HEK293 (cell line): ENCODE data around the gene DBF4B.
A peak's percentile ranks its signal among the peaks of the same experiment; 100 is the strongest.

Source experiments
- CTCF ChIA-PET: fragments of 350-600 bp; formaldehyde crosslinking; extraction: SDS; loops from one replicate; lab custom pipeline; 2021; ENCODE audit warnings: antibody characterized with exemption; lab: Yijun Ruan, JAX
- POLR2A ChIA-PET: fragments of 300-600 bp; formaldehyde crosslinking; extraction: SDS; loops from one replicate; lab custom pipeline; 2020; ENCODE audit warnings: antibody characterized with exemption, inconsistent platforms; lab: Yijun Ruan, JAX
- H3K27ac ChIP-seq: fragments of 200-500 bp; sonication (Bioruptor generic); 2 replicates; pipeline ENCODE4 v1.5.1; 2014; ENCODE audit warnings: low read depth, low read length, control low read depth, inconsistent platforms; ENCODE audit errors: extremely low read depth
- H3K36me3 ChIP-seq, 2 experiments: fragments of 200-500 bp in 1 of 2; sonication (Bioruptor generic) in 1 of 2; 1 replicate in 1 of 2; 2 replicates in 1 of 2; pipeline ENCODE4 v1.5.1; 2014 to 2017; ENCODE audit warnings: inconsistent platforms in 2 of 2, low read length in 2 of 2; ENCODE audit not compliant: control insufficient read depth in 2 of 2, insufficient read depth in 1 of 2
- H3K4me1 ChIP-seq: fragments of 200-500 bp; sonication (Bioruptor generic); 2 replicates; pipeline ENCODE4 v1.5.1; 2014; ENCODE audit warnings: mild to moderate bottlenecking, low read length, inconsistent platforms; ENCODE audit not compliant: control insufficient read depth, insufficient read depth
- H3K4me3 ChIP-seq: 2 replicates; pipeline ENCODE4 v1.5.1; 2011; ENCODE audit warnings: low read depth, mild to moderate bottlenecking, control low read depth, low read length, moderate library complexity
- H3K9me3 ChIP-seq: fragments of 200-500 bp; sonication (Bioruptor generic); 2 replicates; pipeline ENCODE4 v1.5.1; 2014; ENCODE audit warnings: low read depth, low read length, inconsistent platforms; ENCODE audit not compliant: control insufficient read depth, insufficient read depth
- GLI2 ChIP-seq: fragments of 450-650 bp; formaldehyde crosslinking; IDR thresholded peaks from 2 replicates; pipeline ENCODE4; 2017; ENCODE audit warnings: missing biosample characterization, missing genetic modification characterization, low read depth, borderline replicate concordance
- GLIS2 ChIP-seq: fragments of 450-650 bp; formaldehyde crosslinking; IDR thresholded peaks from 2 replicates; pipeline ENCODE4 v1.5.1; 2016; ENCODE audit warnings: missing biosample characterization, missing genetic modification characterization
- IKZF3 ChIP-seq: fragments of 450-650 bp; IDR thresholded peaks from 2 replicates; pipeline ENCODE4 v1.5.0; 2018; ENCODE audit warnings: missing biosample characterization, mild to moderate bottlenecking, missing genetic modification characterization, moderate library complexity
- PATZ1 ChIP-seq: fragments of 450-650 bp; formaldehyde crosslinking; IDR thresholded peaks from 2 replicates; pipeline ENCODE4 v1.5.1; 2016; ENCODE audit warnings: missing biosample characterization, missing genetic modification characterization
- REPIN1 ChIP-seq: fragments of 450-650 bp; formaldehyde crosslinking; IDR thresholded peaks from 2 replicates; pipeline ENCODE4 v1.5.1; 2017; ENCODE audit warnings: missing biosample characterization, missing genetic modification characterization, low read depth
- SCRT2 ChIP-seq: fragments of 450-650 bp; formaldehyde crosslinking; IDR thresholded peaks from 2 replicates; pipeline ENCODE4 v1.5.1; 2016; ENCODE audit warnings: missing biosample characterization, missing genetic modification characterization
- SP7 ChIP-seq: fragments of 450-650 bp; formaldehyde crosslinking; IDR thresholded peaks from 2 replicates; pipeline ENCODE4 v1.5.1; 2016; ENCODE audit warnings: missing biosample characterization, missing genetic modification characterization
- ZBTB17 ChIP-seq: fragments of 450-650 bp; formaldehyde crosslinking; IDR thresholded peaks from 2 replicates; pipeline ENCODE4 v1.5.1; 2016; ENCODE audit warnings: missing biosample characterization, missing genetic modification characterization
- ZBTB8A ChIP-seq: fragments of 450-650 bp; formaldehyde crosslinking; IDR thresholded peaks from 2 replicates; pipeline ENCODE4 v1.5.1; 2016; ENCODE audit warnings: missing biosample characterization, missing genetic modification characterization
- ZEB2 ChIP-seq: fragments of 450-650 bp; formaldehyde crosslinking; IDR thresholded peaks from 2 replicates; pipeline ENCODE4 v1.5.1; 2016; ENCODE audit warnings: missing biosample characterization, missing genetic modification characterization
- ZNF10 ChIP-seq: fragments of 450-650 bp; formaldehyde crosslinking; IDR thresholded peaks from 2 replicates; pipeline ENCODE4 v1.5.1; 2017; ENCODE audit warnings: missing biosample characterization, missing genetic modification characterization
- ZNF169 ChIP-seq: fragments of 450-650 bp; formaldehyde crosslinking; IDR thresholded peaks from 2 replicates; pipeline ENCODE4 v1.5.1; 2016; ENCODE audit warnings: missing biosample characterization, missing genetic modification characterization
- ZNF2 ChIP-seq: fragments of 450-650 bp; formaldehyde crosslinking; IDR thresholded peaks from 2 replicates; pipeline ENCODE4 v1.5.1; 2016; ENCODE audit warnings: missing biosample characterization, missing genetic modification characterization
- ZNF341 ChIP-seq: fragments of 450-650 bp; formaldehyde crosslinking; IDR thresholded peaks from 2 replicates; pipeline ENCODE4; 2016; ENCODE audit warnings: low read depth, missing biosample characterization, missing genetic modification characterization
- ZNF362 ChIP-seq: fragments of 450-650 bp; formaldehyde crosslinking; IDR thresholded peaks from 2 replicates; pipeline ENCODE4 v1.5.1; 2016; ENCODE audit warnings: missing biosample characterization, missing genetic modification characterization
- ZNF394 ChIP-seq: fragments of 450-650 bp; formaldehyde crosslinking; IDR thresholded peaks from 2 replicates; pipeline ENCODE4 v1.5.1; 2016; ENCODE audit warnings: missing biosample characterization, missing genetic modification characterization, mild to moderate bottlenecking, moderate library complexity, borderline replicate concordance
- ZNF610 ChIP-seq: fragments of 450-650 bp; formaldehyde crosslinking; IDR thresholded peaks from 2 replicates; pipeline ENCODE4 v1.5.1; 2016; ENCODE audit warnings: missing biosample characterization, missing genetic modification characterization, borderline replicate concordance
- ZNF830 ChIP-seq: fragments of 450-650 bp; IDR thresholded peaks from 2 replicates; pipeline ENCODE4 v1.5.0; 2018; ENCODE audit warnings: missing biosample characterization, missing genetic modification characterization, low read depth, mild to moderate bottlenecking, moderate library complexity
- ZNF837 ChIP-seq: fragments of 450-650 bp; formaldehyde crosslinking; IDR thresholded peaks from 2 replicates; pipeline ENCODE4 v1.5.1; 2016; ENCODE audit warnings: missing biosample characterization, missing genetic modification characterization
- ZSCAN18 ChIP-seq: fragments of 450-650 bp; formaldehyde crosslinking; IDR thresholded peaks from 2 replicates; pipeline ENCODE4 v1.5.1; 2016; ENCODE audit warnings: missing biosample characterization, missing genetic modification characterization
- ZXDB ChIP-seq: fragments of 450-650 bp; formaldehyde crosslinking; IDR thresholded peaks from 2 replicates; pipeline ENCODE4 v1.5.1; 2016; ENCODE audit warnings: missing biosample characterization, missing genetic modification characterization

The DBF4B gene

GRCh38 chr17:44757045-44757917 lies 48.8 kb downstream of the DBF4B start:
- H3K9me3 ChIP-seq = no peaks in the 10 kb centered on the region
- H3K27ac ChIP-seq = no peak overlapping the region
- H3K4me3 ChIP-seq = no peak overlapping the region
- TF ChIP-seq ZNF362 (tag by site-specific recombination) = 0 out of 2 replicates have a peak, but pooled peaks have one; percentile 2
- TF ChIP-seq IKZF3 (tag by site-specific recombination) = 0 out of 2 replicates have a peak, but pooled peaks have one; percentile 6
- TF ChIP-seq GLI2 (tag by site-specific recombination) = no peak
- TF ChIP-seq ZNF394 (tag by site-specific recombination) = no peak
- TF ChIP-seq ZBTB8A (tag by site-specific recombination) = 0 out of 2 replicates have a peak, but pooled peaks have one; percentile 16
- TF ChIP-seq ZEB2 (tag by site-specific recombination) = no peak
- TF ChIP-seq REPIN1 (tag by site-specific recombination) = no peak
- no peak for TF ChIP-seq ZNF2 (tag by site-specific recombination)
- TF ChIP-seq ZBTB17 (tag by site-specific recombination) = 0 out of 2 replicates have a peak, but pooled peaks have one; percentile 47
- no peak for TF ChIP-seq ZNF341 (tag by site-specific recombination)
- TF ChIP-seq ZSCAN18 (tag by site-specific recombination) = no peak
- H3K4me1 ChIP-seq = peaks cover 3% of the 10 kb centered on the region
- H3K36me3 ChIP-seq = no peaks in the 10 kb centered on the region; a peak in 1 of 3 replicates
- ChIA-PET CTCF (interaction anchor here (0.9 kb wide), 1 partner anchor 21 kb away, joined by 3 read pairs; no protein-coding TSS in a partner anchor), POLR2A (interaction anchor here (0.7 kb wide), 1 partner anchor 18 kb away, joined by 3 read pairs; no protein-coding TSS in a partner anchor)

- ChIA-PET CTCF (interaction anchor here (0.9 kb wide), 1 partner anchor 20 kb away, joined by 3 read pairs; no protein-coding TSS in a partner anchor), POLR2A (interaction anchor here (0.7 kb wide), 1 partner anchor 17 kb away, joined by 3 read pairs; no protein-coding TSS in a partner anchor)
- H3K4me3 ChIP-seq = no peak overlapping the region
- peak; percentile 52; the same call in 1 of the 2 replicates for TF ChIP-seq GLIS2 (tag by site-specific recombination)
- TF ChIP-seq ZNF837 (tag by site-specific recombination) = no peak
- H3K36me3 ChIP-seq = no peaks in the 10 kb centered on the region
- H3K4me1 ChIP-seq = peaks cover 3% of the 10 kb centered on the region
- no peaks in the 10 kb centered on the region for H3K9me3 ChIP-seq
- no peak overlapping the region for H3K27ac ChIP-seq
These were observed 49.5 kb downstream of the DBF4B start for GRCh38 chr17:44757918-44758413.

- no peaks in the 10 kb centered on the region for H3K36me3 ChIP-seq
- H3K4me1 ChIP-seq = peaks cover 3% of the 10 kb centered on the region
- H3K9me3 ChIP-seq = no peaks in the 10 kb centered on the region
- ChIA-PET CTCF (interaction anchor here (0.6 to 0.8 kb wide), 2 partner anchors 21 to 65 kb away, joined by 3 to 4 read pairs; no protein-coding TSS in a partner anchor), POLR2A (interaction anchor here (1.2 to 1.6 kb wide), 3 partner anchors 50 to 160 kb away, joined by 3 to 5 read pairs (median 4); partner anchors contain the start of genes CCDC43 and DBF4B)
- H3K4me3 ChIP-seq = peak within 1 kb of the TSS; percentile 42
- peak within 1 kb of the TSS; percentile 34; the same call in 1 of the 2 replicates for H3K27ac ChIP-seq
- TF ChIP-seq ZNF10 = 0 out of 2 replicates have a peak, but pooled peaks have one; percentile 28
- TF ChIP-seq ZNF830 (tag by site-specific recombination) = no peak
- TF ChIP-seq PATZ1 (tag by site-specific recombination) = peak; percentile 73
- 0 out of 2 replicates have a peak, but pooled peaks have one; percentile 14 for TF ChIP-seq SP7 (tag by site-specific recombination)
- TF ChIP-seq ZXDB = no peak
- TF ChIP-seq ZNF610 (tag by site-specific recombination) = no peak
- no peak for TF ChIP-seq ZNF169 (tag by site-specific recombination)
- TF ChIP-seq SCRT2 (tag by site-specific recombination) = no peak
These were observed 50.1 kb downstream of the DBF4B start, which contains the start of gene ADAM11 for GRCh38 chr17:44758414-44759085. TSS of gene ADAM11 (plus strand) at chr17:44758988. CDS start at chr17:44759200, 212 bp downstream.
